HG03432 (cell line): Measurements from ENCODE around the gene EIF3I.

ENCODE experiments used
- ATAC-seq: cut with Tn5 transposase; IDR thresholded peaks from one replicate; pipeline ENCODE4 v1.9.1; 2021; ENCODE audit warnings: mild to moderate bottlenecking, moderate library complexity; ENCODE audit not compliant: unreplicated experiment

Gene EIF3I

DNA sequence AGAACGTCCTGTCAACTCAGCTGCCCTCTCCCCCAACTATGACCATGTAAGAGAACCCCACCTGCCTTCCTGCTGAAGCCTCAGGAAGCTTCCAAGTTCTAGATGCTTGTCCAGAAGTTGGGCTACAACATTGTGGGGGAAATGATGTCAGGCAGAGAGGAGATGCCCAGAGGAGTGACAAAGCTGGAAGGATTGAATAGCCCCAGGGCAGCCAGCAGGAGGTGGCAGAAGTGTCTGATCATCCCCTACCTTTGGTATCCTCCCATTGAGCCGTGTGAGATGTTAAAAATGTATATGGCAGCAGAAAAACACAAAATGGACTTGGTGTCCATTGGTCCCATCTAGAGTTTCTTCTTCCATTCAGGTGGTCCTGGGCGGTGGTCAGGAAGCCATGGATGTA lies 6.6 kb downstream of the EIF3I start:
- ATAC-seq = no peak

DNA sequence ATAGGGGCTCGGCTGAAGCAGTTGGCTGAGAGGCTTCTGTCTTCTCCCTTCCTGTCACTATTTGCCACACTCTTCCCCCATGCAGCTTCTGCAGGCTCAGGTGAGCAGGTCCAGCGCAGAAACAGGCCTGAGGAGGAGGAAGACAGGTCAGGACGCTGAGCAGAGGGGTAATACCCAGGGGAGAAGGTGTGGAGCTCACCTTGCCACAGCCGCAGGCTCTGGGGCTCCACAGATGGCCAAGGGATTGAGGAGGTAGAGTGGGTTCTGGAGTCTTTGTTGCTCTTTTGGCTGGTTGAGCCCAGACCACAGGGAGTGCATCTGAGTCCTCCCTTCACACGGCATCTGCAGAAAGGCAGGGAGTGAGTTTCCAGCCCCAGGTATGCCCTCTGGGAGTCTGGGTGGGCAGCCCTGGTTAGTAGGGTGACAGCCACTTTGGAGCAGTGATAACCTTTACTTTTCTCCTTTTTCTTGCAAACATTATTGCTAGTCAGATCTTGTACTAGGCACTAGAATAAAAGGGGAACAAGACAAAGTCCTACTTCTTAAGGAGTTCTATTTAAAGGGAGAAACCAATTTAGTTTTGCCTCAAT lies 9.7 kb downstream of the EIF3I start:
- no peak for ATAC-seq

DNA sequence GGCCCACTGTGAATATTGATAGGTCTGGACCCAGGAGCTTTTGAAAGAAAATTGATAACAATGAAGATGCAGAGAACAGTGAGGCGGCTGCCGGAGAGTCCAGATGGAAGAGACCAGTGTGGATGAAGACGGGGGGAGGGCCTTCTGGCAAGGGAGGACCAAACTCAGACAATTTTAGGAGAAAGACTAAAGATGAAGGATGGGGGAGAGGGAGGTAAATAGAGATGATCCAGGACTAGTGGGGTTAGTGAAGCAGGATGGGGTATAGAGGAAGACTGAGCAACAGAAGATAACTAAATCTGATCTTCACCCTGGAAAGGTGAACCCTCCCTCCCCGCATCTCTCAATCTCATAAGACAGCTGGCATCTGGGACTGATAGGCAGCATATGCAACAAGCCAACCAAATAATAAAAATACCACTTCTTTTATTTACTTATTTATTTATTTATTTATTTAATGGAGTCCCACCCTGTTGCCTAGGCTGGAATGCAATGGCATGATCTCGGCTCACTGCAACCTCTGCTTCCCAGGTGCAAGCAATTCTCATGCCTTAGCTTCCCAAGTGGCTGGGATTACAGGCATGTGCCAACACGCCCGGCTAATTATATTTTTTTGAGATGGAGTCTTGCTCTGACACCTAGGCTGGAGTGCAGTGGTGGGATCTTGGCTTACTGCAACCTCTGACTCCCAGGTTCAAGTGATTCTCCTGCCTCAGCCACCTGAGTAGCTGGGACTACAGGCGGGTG lies 10.5 kb downstream of the EIF3I start:
- ATAC-seq = no peak

DNA sequence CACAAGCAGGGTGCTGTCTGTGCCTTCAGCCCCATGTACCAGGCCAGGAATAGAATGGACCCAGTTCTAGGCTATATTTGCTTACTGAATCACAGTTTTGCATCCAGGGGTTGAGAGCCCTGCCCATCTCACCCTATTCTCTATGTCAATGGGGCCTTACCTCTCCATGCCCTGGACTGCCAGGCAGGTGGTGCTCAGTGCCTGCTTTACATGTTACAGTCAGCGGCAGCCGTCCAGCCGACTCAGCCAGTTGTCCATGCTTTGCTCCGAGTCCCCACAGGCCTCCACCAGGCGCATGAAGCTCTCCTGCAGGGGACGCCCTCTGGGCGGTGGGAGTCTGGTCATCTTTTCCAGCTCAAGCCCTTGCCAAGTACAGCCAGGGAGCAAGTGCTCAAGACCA lies 12.6 kb downstream of the EIF3I start:
- ATAC-seq = no peak

DNA sequence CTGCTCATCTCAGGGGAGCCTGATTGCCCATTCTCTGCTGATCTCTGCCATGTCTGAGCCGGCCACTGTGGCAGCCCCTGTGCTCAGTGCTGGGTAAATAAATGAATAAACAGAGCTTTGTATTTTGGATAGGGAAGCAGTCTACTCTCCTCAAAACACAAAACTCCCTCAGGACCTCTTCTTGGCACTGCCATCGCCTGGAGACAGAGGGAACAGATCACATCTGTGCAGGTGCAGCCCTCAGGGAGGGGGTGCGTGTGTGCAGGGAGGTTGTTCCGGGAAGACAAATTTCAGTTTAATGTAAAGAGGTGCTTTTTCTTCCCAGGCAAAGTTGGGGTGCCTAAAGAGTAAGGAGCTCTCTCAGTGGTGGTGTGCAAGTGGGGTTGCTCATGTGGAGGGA lies 17.1 kb downstream of the EIF3I start:
- no peak for ATAC-seq

DNA sequence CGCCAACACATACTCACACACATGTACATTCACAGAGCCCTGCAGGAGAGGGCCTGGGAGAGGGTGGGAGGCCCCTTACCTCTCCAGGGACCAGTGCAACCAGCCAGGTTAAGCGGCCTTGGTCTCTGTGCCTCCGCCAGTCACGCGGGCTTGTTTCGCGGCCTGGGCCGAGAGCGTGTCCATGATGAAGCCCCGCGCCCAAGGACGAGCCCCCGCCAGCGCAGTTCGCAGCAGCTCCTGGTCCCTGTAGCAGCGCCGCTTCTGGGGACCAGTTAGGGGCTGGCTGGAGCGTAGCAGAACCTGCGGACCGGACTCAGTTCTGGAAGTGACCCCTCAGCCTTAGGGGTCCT lies 17.6 kb downstream of the EIF3I start:
- no peak for ATAC-seq

DNA sequence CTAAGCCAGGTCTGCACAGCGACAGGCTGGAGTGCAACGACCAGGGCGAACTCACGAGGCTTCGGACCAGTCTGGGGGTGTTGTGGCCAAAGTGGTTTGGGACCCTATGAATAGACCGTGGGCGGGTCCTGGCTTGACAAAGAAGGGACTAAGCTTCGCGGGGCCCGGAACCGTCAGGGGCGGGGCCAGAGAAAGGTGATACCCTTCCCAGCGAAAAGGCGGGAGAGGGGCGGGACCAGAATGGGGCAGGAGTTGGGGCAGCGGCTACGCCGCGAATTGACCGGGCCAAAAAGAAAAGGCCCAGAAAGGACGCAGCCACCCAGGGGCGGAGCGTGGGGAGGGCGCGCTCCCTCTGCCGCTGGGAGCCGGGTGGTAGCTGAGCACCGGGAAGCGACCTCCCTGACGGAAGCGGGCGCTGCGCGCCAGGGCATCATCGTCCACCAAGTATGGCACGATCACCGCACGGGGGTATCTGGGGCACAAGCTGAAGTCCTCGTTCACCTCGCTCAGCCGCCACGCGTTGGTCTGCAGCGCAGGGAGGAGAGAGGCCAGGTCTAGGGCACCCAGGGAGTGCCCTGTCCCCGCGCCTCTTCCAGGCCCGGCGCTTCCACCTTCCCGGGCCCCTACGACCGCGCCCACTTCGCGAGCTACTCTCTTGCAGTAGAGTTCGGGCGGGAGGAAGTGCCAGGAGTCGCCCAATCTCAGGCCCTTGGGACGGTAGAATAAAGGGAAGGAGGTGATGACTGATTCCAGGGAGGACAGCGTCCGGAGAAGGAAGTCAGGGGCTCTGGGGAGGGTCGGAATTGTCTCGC lies 18.1 kb downstream of the EIF3I start:
- ATAC-seq = peak; percentile 66

DNA sequence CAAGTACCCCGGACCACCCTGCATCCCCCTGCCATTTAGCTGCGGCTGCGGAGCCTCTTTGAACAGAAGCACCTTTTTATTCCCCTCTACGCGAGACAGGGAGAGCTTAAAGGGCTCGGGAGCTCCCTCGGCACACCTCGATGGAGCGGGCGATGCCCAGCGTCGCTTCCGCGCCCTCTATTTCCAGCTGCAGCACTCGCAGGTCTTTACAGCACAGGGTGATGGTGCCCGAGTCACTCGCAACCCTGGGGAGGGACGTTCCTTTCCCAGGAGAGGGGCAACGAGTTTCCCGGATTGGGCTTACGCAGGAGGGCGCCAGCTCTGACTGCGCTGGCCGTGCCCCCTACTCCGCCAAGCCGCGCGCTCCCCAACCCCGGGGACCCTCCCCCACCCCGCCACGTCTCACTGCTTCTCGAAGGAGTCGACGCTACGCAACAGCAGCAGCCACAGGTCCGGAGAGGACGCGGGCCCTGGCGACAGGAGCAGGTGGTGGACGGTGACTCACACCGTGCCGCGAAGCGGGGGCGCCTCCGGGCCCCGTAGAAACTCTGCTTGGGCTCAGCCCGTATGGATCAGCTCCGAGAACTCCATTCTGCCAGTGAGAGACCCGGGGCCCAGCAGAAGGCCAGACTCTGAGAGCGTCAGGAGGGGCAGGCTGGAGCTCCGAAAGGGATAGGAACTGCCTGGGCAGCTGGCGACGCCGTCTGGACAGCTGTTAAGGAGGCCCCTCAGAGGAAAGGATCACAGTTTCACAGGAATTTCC lies 19.0 kb downstream of the EIF3I start:
- ATAC-seq = peak; percentile 56

DNA sequence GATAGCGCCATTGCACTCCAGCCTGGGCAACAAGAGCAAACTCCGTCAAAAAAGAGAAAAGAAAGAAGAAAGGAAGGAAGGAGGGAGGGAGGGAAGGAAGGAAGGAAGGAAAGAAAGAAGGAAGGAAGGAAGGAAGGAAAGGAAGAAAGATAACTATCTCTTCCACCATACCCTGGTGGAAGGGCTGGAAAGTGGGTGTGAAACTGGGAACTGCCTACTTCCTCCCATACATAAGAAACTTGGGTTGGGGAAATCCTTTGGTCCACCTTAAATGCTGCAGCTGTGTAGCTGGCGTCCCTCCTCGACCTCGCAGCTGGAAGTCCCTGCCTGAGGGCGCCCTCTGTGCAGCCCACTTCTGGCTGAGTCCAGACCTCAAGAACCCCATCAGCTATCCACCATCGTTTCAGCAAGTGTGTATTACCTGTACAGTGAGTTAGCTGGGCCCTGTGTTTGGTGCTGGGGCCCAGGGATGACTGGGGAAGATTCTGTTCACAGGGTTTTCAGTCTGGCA lies 20.2 kb downstream of the EIF3I start:
- no peak for ATAC-seq

DNA sequence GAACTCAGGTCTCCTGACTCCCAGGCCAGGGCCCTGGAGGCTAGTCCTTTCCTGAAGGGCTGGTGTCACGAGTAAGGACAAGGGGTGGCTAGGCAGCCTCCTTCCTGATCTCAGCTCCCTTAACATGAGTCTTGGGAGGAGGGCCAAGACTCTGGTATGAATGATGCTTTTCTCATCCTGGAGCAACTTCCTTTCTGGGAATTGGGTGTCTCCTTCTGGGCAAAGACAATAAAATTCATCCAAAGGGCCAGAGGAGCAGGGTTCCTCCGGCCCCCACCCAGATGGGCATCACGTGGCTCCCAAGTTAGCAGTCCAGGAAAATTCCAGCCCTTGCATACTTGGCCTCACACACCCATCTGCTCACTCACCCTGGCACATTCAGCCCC lies 24.7 kb downstream of the EIF3I start, which contains the start of gene FAM167B:
Gene FAM167B, plus strand, starts transcription at position 335 of the 386 bp plus-strand sequence. CDS start 200 bp downstream, outside the sequence.
- ATAC-seq = no peak

DNA sequence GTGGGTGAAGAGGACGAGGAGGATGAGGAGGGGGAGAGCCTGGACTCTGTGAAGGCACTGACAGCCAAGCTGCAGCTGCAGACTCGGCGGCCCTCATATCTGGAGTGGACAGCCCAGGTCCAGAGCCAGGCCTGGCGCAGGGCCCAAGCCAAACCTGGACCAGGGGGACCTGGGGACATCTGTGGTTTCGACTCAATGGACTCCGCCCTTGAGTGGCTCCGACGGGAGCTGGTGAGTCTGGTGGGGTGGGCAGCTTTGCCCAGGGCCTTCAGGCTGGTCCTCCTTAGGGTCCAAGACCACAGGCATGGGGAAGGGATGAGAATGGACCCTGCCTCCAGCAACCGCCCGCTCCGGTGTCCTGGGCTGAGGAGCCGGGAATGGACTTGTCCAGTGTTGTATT lies 25.2 kb downstream of the EIF3I start:
- ATAC-seq = no peak

DNA sequence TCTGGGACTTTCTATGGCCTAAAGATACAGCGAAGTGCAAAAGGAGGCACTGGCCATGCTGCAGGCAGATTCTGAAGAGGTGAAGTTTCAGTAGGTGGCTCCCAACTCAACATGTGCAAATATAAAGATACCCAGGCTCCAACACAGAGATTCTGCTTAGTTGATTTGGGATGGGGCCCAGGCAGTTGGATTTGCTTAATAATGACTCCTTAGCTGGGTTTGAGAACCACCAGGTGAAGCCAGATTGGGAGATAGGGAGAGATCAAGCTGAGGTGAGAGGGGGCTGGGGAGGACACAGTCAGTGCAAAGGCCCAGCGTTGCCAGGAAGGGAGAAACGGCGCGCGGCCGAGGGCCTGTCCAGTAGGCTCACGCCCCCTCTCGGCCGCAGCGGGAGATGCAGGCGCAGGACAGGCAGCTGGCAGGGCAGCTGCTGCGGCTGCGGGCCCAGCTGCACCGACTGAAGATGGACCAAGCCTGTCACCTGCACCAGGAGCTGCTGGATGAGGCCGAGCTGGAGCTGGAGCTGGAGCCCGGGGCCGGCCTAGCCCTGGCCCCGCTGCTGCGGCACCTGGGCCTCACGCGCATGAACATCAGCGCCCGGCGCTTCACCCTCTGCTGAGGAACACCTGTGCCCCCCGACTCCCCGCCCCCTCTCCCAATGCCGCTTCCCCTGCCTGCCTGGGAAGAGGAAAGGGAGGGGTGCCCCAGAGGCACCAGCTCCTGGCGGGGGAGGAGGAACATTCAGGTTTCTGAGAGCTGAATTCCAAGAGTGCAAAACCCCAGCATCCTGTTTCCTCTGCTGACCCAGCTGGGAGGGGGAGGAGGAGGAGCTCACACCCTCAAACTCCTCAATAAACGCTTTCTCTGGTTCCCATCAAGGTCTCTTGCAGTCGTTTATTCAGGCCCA lies 26.0 kb downstream of the EIF3I start:
- peak; percentile 45 for ATAC-seq

DNA sequence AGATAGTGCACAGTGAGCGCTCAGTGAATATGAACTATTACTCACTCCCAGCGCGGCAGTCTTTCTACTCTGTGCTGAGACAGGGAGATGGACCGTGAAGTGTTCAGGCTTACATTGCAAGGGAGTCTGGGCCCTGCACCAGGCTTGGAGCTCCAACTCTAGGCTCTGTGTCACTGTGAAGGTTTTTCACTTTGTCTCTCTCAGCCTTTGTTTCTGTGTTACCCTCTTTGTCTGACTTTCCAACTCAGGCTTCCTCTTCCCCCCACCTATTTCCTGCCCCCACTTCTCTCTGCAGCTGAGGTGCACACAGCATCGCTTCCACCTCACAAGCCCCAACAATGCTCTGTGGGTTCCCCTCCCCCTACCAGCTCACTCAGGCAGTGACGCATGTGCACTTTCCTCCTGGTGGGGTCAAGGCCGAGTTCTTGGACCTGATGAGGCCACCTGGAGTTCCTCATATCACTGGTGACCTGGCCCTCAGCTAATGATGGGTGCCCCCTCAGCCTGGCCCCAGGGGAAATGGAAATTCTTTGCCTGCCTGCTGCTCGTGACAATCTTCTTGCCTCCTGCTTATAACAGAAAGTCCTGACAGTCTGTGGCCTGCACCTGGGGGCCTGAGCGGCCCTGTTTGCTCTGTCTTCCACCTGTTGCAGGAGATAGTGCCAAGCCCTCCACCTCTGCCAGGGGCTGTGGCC lies 27.8 kb downstream of the EIF3I start:
- ATAC-seq = peak; percentile 55

DNA sequence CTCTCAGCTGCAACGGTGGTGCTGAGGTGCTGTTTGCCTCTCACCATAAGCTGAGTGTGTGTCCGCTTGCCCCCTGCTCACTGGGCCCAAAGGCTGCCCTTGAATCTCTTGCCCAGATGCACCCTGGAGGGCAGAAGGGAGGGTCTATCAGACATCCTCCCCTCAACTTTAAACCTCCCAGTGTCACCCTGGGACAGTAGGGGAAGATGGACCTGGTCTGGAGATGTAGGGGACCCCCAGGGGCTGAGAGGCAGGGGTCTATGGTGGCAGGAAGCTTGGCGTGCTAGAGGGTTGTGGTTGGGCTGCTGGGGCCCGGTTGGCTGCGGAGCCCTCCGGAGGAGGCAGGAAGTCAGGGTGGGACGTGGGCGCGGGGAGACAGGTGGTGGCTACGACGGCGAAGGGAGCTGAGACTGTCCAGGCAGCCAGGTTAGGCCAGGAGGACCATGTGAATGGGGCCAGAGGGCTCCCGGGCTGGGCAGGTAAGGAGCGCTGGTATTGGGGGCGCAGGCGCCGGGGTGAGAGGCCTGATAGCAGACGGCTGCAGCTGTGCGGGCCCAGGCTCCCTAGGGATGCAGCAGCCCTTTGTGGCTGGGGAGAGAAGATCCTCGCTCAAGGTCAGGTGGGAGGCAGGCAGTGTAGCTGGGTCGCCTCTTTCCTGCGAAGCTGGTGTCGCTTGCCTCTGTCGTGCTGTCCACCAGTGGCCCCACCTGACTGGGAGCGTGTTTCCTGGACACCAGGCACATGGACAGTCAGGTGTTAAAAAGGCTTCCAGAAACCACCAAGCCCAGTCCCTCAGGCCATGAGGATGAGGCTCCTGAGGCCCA lies 28.9 kb downstream of the EIF3I start, which contains the start of gene LCK:
Gene LCK, plus strand, starts transcription at position 373 of the 824 bp plus-strand sequence. CDS start 23,065 bp downstream, outside the sequence.
- ATAC-seq = peak; percentile 35

DNA sequence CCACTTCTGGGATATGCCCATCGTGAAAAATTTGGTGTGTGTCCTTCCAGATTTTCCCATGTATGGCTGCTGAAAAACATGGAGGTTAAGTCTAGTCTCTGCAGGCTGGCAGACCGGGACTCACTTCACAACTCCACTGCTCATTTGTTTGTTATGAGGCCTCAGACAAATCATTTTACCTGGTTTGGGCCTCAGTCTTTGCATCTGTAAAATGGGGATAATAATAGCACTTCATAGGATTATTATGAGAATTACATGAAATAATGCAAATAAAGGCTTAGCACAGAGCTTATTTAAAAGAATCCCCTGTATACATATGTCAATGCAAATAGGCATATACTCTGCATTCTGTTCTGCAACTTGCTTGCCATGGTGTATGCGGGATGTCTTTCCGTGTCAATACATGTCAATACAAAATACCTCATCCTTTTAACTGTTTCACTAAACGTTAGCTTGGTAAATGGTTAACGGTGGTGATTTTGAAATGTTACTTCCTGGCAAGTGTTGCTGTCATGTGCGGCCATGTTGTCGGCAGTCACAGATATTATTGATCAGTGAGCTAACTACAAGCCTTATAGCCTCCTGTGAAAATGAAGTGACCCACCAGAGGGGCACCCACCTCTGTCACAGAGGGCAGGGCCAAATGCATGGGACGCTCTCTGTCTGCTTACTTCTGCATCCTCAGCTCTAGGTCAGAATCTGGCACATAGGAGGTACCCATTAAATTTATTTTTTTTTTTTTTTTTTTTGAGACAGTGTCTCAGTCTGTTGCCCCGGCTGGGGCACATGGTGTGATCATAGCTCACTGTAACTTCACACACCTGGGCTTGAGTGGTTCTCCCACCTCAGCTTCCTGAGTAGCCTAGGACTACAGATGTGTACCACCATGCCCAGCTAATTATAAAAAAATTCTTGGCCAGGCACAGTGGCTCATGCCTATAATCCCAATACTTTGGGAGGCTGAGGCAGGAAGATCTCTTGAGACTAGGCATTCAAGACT lies 33.2 kb downstream of the EIF3I start:
- ATAC-seq = no peak

DNA sequence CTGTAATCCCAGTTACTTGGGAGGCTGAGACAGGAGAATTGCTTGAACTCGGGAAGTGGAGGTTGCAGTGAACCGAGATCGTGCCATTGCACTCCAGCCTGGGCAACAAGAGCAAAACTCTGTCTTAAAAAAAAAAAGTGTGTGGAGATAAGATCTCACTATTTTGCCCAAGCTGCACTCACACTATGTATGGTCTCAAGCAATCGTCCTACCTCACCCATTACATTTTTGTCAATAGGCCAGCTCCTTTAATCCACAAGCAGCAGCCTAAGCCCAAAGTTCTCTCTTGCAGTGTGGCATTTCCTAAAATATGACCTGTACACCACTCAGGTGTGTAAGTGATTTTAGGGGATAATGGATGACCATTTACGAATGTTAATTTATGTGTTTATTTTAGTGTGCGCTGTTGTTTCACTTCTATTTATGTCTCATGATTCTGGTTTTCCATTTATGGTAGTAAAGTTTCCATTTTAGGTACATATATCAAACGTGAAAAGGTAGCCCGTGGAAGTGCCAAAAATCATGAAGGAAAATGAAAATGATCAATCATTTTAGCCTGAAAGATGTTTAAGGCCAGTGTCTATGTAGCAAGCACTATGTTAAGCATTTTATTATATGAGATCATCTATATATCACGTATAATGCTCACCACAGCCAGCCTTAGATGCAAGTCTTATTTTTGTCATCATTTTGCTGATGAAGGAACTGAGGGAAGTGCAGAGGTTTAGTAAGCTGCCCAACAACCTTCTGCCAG lies 34.4 kb downstream of the EIF3I start:
- no peak for ATAC-seq

DNA sequence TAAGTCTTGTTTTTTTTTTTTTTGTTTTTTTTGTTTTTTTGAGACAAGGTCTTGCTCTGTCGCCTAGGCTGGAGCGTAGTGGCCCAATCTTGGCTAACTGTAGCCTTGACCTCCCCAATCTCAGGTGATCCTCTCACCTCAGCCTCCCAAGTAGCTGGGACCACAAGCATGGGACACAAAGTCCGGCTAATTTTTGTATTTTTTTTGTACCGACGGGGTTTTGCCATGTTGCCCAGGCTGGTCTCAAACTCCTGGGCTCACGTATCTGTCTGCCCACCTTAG lies 35.0 kb downstream of the EIF3I start:
- no peak for ATAC-seq
